ENCODE measurements around the gene THSD4.
A peak's percentile ranks its signal among the peaks of the same experiment; 100 is the strongest.

The THSD4 gene

DNA sequence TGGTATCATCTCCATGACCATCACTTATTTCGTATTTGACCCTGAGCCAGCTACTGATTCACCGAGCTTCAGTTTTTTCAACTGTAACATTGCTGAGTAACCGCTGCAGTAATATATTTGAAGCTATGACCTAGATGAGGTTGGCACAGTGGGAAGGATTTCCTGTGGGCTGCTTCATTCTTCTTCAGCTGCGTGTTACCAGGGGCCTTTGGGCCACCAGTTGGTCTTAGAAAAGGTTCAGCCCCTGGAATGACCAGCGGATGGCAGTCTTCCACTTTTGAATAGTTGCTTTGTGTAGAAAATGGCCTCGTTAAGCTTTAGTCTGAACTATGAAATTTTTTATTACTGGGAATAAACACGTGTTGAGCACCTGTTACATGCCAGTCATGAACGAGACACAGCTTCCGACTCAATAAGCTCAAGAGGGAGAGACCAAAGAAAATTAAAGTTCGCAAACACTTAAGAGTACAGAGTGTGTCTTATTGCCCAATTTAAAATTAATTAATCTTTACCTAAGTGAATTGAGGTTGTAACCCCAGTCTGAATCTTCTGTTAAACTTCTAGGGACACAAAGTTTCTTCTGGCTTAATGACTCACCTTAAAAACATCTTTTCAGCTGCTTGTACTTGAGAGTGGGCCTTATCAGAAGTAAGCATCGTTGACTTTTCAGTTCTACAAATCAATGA is 637.5 kb downstream of the THSD4 start:
- TF ChIP-seq, protein P1, sequence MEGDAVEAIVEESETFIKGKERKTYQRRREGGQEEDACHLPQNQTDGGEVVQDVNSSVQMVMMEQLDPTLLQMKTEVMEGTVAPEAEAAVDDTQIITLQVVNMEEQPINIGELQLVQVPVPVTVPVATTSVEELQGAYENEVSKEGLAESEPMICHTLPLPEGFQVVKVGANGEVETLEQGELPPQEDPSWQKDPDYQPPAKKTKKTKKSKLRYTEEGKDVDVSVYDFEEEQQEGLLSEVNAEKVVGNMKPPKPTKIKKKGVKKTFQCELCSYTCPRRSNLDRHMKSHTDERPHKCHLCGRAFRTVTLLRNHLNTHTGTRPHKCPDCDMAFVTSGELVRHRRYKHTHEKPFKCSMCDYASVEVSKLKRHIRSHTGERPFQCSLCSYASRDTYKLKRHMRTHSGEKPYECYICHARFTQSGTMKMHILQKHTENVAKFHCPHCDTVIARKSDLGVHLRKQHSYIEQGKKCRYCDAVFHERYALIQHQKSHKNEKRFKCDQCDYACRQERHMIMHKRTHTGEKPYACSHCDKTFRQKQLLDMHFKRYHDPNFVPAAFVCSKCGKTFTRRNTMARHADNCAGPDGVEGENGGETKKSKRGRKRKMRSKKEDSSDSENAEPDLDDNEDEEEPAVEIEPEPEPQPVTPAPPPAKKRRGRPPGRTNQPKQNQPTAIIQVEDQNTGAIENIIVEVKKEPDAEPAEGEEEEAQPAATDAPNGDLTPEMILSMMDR (conservative IDR thresholded peaks at IDR 0.05) = peak; percentile 85
- H3K27ac ChIP-seq = peak overlapping the region; percentile 52

DNA sequence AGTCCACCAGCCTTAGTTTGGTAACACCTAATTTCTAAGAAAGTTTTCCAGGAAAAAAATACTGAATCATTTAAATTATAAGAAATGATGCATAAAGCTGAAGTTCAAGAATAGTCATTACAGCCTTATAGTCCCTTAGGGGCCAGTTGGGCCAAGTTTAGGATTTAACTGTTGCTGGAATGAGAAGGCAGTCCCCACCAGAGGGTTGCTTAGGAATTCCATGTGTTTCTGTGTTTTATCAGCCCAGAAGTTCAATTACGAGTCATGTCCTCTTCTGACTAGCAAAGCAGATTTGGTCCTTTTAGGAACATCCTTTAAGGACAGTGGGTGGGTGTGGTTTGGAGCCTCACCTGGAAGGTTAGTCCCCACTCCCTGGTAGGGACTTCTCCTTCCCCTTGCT is 638.1 kb downstream of the THSD4 start:
- H3K27ac ChIP-seq = peak overlapping the region; percentile 52
- TF ChIP-seq, protein P1 (conservative IDR thresholded peaks at IDR 0.05) = no peak

DNA sequence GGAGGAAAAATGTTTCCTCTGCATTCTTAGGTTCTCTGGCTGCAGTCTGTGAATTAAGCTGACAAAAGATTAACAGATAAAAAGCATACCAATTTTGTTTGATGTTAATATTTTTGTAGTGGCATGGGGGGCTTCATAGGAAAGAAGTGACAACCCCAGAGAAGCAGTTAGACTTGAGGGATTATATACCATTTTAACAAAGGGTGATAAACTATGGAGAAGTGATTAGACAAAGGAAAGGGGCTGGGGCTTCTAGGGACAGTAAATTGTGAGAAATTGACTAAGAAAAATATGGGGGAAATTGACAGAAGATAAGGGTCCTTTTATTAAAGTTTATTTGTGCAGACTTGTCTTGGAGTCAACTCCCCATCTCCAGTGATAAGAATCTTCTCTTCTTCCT is 639.4 kb downstream of the THSD4 start:
- TF ChIP-seq, protein P1 (conservative IDR thresholded peaks at IDR 0.05) = no peak
- peak overlapping the region; percentile 26; the same call in 1 of the 2 replicates for H3K27ac ChIP-seq

DNA sequence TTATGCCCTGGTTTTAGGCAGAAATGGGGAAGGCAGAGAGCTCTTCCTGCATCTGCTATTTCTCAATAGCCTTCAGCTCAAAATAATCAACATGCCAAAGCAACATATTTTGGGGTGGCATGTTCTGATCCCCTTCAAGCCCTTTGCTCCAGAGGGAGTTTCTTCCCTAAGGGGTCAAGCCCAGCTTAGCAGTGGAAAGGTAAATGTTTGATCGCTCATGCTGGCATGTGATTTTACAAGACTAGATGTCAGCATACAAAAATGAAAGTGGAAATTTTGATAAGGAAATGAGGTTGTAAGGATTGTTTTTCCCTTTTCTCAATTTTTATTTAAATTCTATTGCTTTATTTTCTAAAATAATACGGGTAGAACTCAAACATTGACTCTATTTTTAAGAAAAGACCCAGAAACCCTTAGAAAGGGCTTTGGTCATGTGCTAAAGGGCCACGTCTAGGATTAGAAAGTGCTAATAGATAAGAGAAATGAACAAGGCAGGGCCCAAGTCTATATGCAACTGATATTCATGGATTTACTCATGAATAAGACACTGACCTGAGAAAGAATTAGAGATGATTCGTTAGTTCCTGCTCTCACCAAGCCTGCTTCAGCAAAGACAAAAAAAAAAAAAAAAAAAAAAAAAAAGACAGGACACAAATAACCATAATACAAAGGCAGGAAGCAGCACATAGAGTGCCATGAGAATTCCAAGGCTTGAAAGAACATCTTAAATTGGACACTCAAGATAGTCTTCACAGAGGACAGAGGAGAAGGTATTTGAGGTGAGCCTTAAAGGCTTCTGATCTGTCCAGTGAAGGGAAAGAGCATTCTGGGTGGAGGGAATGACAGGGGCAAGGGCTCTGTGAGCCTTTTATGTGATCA is 640.1 kb downstream of the THSD4 start:
- TF ChIP-seq, protein P1 (conservative IDR thresholded peaks at IDR 0.05) = no peak

DNA sequence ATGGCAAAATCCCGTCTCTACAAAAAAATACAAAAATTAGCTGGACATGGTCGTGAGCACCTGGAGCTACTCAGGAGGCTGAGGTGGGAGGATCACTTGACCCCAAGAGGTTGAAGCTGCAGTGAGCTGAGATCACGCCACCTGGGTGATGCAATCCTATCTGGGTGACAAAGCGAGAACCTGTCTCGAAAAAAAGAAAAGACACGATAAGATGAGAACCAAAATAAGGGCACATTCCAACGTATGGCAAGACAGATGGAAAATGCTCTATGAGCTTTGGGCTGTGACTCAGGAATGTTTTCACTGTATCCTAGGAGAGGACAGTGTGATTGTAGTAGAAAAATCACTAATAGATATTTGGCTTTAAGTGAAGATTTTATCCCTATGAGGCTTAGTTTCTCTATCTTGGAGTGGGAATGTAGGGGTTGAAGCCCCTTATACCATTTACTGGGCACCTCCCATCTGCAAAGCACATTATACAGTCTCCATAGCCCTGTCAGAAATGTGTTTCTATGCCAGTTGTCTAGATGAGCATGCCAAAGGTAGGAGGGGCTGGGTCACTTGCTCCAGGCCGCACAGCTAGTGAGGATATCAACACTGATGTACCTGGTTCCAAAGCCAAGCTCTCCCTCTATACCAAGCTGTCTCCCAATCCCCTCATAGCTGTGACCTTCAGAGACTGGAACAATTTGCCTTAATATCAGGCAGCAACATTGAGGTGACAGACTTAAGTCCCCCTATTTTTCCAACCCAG is 641.5 kb downstream of the THSD4 start:
- H3K27ac ChIP-seq = no peak overlapping the region

More for the DNA sequence above, 640.1 kb downstream of the THSD4 start:
- H3K27ac ChIP-seq = peak overlapping the region; percentile 26; the same call in 1 of the 2 replicates

DNA sequence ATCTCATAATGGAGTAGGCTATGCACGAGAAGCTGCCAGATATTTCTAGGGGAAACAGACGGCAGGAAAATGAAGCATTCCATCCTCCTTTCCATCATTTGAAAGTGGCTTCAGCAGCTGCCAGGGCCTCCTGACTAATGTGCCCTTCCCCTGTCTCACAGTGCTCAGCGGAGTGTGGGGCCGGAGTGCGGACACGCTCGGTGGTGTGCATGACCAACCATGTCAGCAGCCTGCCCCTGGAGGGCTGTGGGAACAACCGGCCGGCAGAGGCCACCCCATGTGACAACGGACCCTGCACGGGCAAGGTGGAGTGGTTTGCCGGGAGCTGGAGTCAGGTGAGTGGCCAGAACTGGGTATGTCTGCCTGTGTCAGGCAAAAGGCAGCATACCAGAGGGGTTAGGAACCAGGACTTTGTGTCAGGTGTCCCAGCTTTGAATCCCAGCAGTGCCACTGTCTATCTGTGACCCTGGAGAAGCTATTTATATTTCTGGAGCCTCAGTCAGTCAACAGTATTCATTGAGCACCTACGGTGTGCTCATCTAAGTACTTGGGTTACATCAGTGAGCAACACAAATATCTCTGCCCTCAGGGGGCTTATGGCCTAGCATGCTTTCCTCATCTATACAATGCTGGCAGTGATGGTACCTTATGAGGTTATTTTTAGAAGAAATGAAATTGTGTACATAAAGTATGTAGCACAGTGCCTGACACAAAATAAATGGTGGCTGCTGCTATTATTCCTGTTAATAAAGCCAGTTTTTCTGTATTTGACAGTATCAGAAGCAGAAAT is 642.7 kb downstream of the THSD4 start:
- H3K27ac ChIP-seq = peak overlapping the region; percentile 3
- TF ChIP-seq, protein P1 (conservative IDR thresholded peaks at IDR 0.05) = no peak

More for the DNA sequence above, 641.5 kb downstream of the THSD4 start:
- TF ChIP-seq, protein P1 (conservative IDR thresholded peaks at IDR 0.05) = no peak

Data from VCaP (cell line).